HEK293 (cell line): ENCODE results near the gene BCL2L13.

Source experiments
- EGR2 ChIP-seq: fragments of 450-650 bp; formaldehyde crosslinking; IDR thresholded peaks from 2 replicates; pipeline ENCODE4 v1.5.1; 2016; ENCODE audit warnings: low read depth, missing biosample characterization, missing genetic modification characterization
- ELK4 ChIP-seq: IDR thresholded peaks from 2 replicates; pipeline ENCODE4 v1.6.1; 2011; ENCODE audit warnings: mild to moderate bottlenecking, low read depth, low read length, borderline replicate concordance
- GLIS1 ChIP-seq: fragments of 450-650 bp; formaldehyde crosslinking; IDR thresholded peaks from 2 replicates; pipeline ENCODE4 v1.5.1; 2016; ENCODE audit warnings: missing biosample characterization, missing genetic modification characterization
- HIC1 ChIP-seq: fragments of 450-650 bp; formaldehyde crosslinking; IDR thresholded peaks from 2 replicates; pipeline ENCODE4 v1.5.1; 2016; ENCODE audit warnings: missing biosample characterization, missing genetic modification characterization
- MEIS1 ChIP-seq: sonication (generic); formaldehyde crosslinking; IDR thresholded peaks from 2 replicates; pipeline ENCODE4 v1.8.1; 2022; ENCODE audit warnings: missing genetic modification reagents, mild to moderate bottlenecking, borderline replicate concordance
- OVOL3 ChIP-seq: fragments of 450-650 bp; formaldehyde crosslinking; IDR thresholded peaks from 2 replicates; pipeline ENCODE4 v1.5.1; 2016; ENCODE audit warnings: missing biosample characterization, missing genetic modification characterization
- RBAK ChIP-seq: fragments of 450-650 bp; formaldehyde crosslinking; IDR thresholded peaks from 2 replicates; pipeline ENCODE4 v1.5.1; 2016; ENCODE audit warnings: missing biosample characterization, missing genetic modification characterization
- SP3 ChIP-seq: fragments of 450-650 bp; formaldehyde crosslinking; IDR thresholded peaks from 2 replicates; pipeline ENCODE4 v1.5.1; 2016; ENCODE audit warnings: missing biosample characterization, missing genetic modification characterization
- YY2 ChIP-seq: fragments of 450-650 bp; formaldehyde crosslinking; IDR thresholded peaks from 2 replicates; pipeline ENCODE4 v1.5.1; 2016; ENCODE audit warnings: missing biosample characterization, missing genetic modification characterization
- ZBTB48 ChIP-seq: fragments of 450-650 bp; formaldehyde crosslinking; IDR thresholded peaks from 2 replicates; pipeline ENCODE4 v1.5.1; 2016; ENCODE audit warnings: missing biosample characterization, missing genetic modification characterization
- ZEB2 ChIP-seq: fragments of 450-650 bp; formaldehyde crosslinking; IDR thresholded peaks from 2 replicates; pipeline ENCODE4 v1.5.1; 2016; ENCODE audit warnings: missing biosample characterization, missing genetic modification characterization
- ZFHX2 ChIP-seq: fragments of 450-650 bp; formaldehyde crosslinking; conservative IDR thresholded peaks from 2 replicates; pipeline ENCODE4 v1.5.1; 2016; ENCODE audit warnings: missing biosample characterization, missing genetic modification characterization
- ZNF121 ChIP-seq: fragments of 450-650 bp; formaldehyde crosslinking; IDR thresholded peaks from 2 replicates; pipeline ENCODE4 v1.5.1; 2016; ENCODE audit warnings: missing biosample characterization, missing genetic modification characterization
- ZNF157 ChIP-seq: fragments of 450-650 bp; formaldehyde crosslinking; IDR thresholded peaks from 2 replicates; pipeline ENCODE4 v1.5.1; 2016; ENCODE audit warnings: missing biosample characterization, missing genetic modification characterization
- ZNF202 ChIP-seq: fragments of 450-650 bp; formaldehyde crosslinking; IDR thresholded peaks from 2 replicates; pipeline ENCODE4 v1.5.1; 2016; ENCODE audit warnings: missing biosample characterization, missing genetic modification characterization, borderline replicate concordance
- ZNF341 ChIP-seq: fragments of 450-650 bp; formaldehyde crosslinking; IDR thresholded peaks from 2 replicates; pipeline ENCODE4; 2016; ENCODE audit warnings: low read depth, missing biosample characterization, missing genetic modification characterization
- ZNF350 ChIP-seq: fragments of 450-650 bp; formaldehyde crosslinking; IDR thresholded peaks from 2 replicates; pipeline ENCODE4 v1.5.0; 2017; ENCODE audit warnings: missing biosample characterization, mild to moderate bottlenecking, missing genetic modification characterization
- ZNF391 ChIP-seq: fragments of 450-650 bp; formaldehyde crosslinking; IDR thresholded peaks from 2 replicates; pipeline ENCODE4 v1.5.1; 2016; ENCODE audit warnings: low read depth, missing biosample characterization, missing genetic modification characterization, borderline replicate concordance
- ZNF426 ChIP-seq: fragments of 450-650 bp; formaldehyde crosslinking; IDR thresholded peaks from 2 replicates; pipeline ENCODE4 v1.5.1; 2017; ENCODE audit warnings: missing biosample characterization, missing genetic modification characterization, mild to moderate bottlenecking, inconsistent platforms, moderate library complexity
- ZNF48 ChIP-seq: fragments of 450-650 bp; formaldehyde crosslinking; IDR thresholded peaks from 2 replicates; pipeline ENCODE4 v1.5.1; 2016; ENCODE audit warnings: missing biosample characterization, missing genetic modification characterization
- ZNF529 ChIP-seq: fragments of 450-650 bp; formaldehyde crosslinking; IDR thresholded peaks from 2 replicates; pipeline ENCODE4 v1.5.1; 2017; ENCODE audit warnings: missing genetic modification characterization, missing biosample characterization; ENCODE audit not compliant: insufficient replicate concordance
- ZNF548 ChIP-seq: fragments of 450-650 bp; formaldehyde crosslinking; IDR thresholded peaks from 2 replicates; pipeline ENCODE4 v1.5.1; 2016; ENCODE audit warnings: missing biosample characterization, missing genetic modification characterization
- ZNF549 ChIP-seq: fragments of 450-650 bp; IDR thresholded peaks from 2 replicates; pipeline ENCODE4 v1.5.1; 2018; ENCODE audit warnings: missing biosample characterization, missing genetic modification characterization, mild to moderate bottlenecking, inconsistent platforms, moderate library complexity
- ZNF571 ChIP-seq: fragments of 450-650 bp; formaldehyde crosslinking; IDR thresholded peaks from 2 replicates; pipeline ENCODE4 v1.5.0; 2017; ENCODE audit warnings: missing biosample characterization, missing genetic modification characterization
- ZNF629 ChIP-seq: fragments of 450-650 bp; formaldehyde crosslinking; IDR thresholded peaks from 2 replicates; pipeline ENCODE4 v1.5.1; 2017; ENCODE audit warnings: missing biosample characterization, missing genetic modification characterization
- ZNF701 ChIP-seq: fragments of 450-650 bp; formaldehyde crosslinking; IDR thresholded peaks from 2 replicates; pipeline ENCODE4 v1.5.1; 2016; ENCODE audit warnings: missing biosample characterization, missing genetic modification characterization
- ZNF785 ChIP-seq: fragments of 450-650 bp; formaldehyde crosslinking; IDR thresholded peaks from 2 replicates; pipeline ENCODE4 v1.5.1; 2016; ENCODE audit warnings: missing biosample characterization, missing genetic modification characterization
- ZSCAN5A ChIP-seq: fragments of 450-650 bp; formaldehyde crosslinking; IDR thresholded peaks from 2 replicates; pipeline ENCODE4 v1.5.1; 2016; ENCODE audit warnings: missing biosample characterization, missing genetic modification characterization
- TF ChIP-seq, protein P1 (sequence below): fragments of 450-650 bp; formaldehyde crosslinking; conservative IDR thresholded peaks from 2 replicates; pipeline ENCODE4 v1.5.1; 2016; ENCODE audit warnings: low read depth, missing biosample characterization, missing genetic modification characterization
- TF ChIP-seq, protein P2 (sequence below): fragments of 450-650 bp; formaldehyde crosslinking; IDR thresholded peaks from 2 replicates; pipeline ENCODE4 v1.5.1; 2016; ENCODE audit warnings: missing biosample characterization, missing genetic modification characterization

Gene BCL2L13

GRCh38 chr22:17772958-17773605, 134.5 kb downstream of the BCL2L13 start (continued):
- TF ChIP-seq ZEB2 (tag by site-specific recombination) = no peak
- TF ChIP-seq ZNF341 (tag by site-specific recombination) = peak; percentile 45
- no peak for TF ChIP-seq ZNF202
- TF ChIP-seq, protein P1, sequence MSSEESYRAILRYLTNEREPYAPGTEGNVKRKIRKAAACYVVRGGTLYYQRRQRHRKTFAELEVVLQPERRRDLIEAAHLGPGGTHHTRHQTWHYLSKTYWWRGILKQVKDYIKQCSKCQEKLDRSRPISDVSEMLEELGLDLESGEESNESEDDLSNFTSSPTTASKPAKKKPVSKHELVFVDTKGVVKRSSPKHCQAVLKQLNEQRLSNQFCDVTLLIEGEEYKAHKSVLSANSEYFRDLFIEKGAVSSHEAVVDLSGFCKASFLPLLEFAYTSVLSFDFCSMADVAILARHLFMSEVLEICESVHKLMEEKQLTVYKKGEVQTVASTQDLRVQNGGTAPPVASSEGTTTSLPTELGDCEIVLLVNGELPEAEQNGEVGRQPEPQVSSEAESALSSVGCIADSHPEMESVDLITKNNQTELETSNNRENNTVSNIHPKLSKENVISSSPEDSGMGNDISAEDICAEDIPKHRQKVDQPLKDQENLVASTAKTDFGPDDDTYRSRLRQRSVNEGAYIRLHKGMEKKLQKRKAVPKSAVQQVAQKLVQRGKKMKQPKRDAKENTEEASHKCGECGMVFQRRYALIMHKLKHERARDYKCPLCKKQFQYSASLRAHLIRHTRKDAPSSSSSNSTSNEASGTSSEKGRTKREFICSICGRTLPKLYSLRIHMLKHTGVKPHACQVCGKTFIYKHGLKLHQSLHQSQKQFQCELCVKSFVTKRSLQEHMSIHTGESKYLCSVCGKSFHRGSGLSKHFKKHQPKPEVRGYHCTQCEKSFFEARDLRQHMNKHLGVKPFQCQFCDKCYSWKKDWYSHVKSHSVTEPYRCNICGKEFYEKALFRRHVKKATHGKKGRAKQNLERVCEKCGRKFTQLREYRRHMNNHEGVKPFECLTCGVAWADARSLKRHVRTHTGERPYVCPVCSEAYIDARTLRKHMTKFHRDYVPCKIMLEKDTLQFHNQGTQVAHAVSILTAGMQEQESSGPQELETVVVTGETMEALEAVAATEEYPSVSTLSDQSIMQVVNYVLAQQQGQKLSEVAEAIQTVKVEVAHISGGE = no peak
- TF ChIP-seq GLIS1 = peak; percentile 89
- no peak for TF ChIP-seq ZSCAN5A (tag by site-specific recombination)
- no peak for TF ChIP-seq YY2
- peak; percentile 63 for TF ChIP-seq ZFHX2 (tag by site-specific recombination)
- no peak for TF ChIP-seq ZBTB48 (tag by site-specific recombination)
- TF ChIP-seq ZNF529 = no peak
- no peak for TF ChIP-seq ZNF157 (tag by site-specific recombination)
- no peak for TF ChIP-seq HIC1
- TF ChIP-seq ZNF48 = no peak
- no peak for TF ChIP-seq ZNF548 (tag by site-specific recombination)
- TF ChIP-seq, protein P2, sequence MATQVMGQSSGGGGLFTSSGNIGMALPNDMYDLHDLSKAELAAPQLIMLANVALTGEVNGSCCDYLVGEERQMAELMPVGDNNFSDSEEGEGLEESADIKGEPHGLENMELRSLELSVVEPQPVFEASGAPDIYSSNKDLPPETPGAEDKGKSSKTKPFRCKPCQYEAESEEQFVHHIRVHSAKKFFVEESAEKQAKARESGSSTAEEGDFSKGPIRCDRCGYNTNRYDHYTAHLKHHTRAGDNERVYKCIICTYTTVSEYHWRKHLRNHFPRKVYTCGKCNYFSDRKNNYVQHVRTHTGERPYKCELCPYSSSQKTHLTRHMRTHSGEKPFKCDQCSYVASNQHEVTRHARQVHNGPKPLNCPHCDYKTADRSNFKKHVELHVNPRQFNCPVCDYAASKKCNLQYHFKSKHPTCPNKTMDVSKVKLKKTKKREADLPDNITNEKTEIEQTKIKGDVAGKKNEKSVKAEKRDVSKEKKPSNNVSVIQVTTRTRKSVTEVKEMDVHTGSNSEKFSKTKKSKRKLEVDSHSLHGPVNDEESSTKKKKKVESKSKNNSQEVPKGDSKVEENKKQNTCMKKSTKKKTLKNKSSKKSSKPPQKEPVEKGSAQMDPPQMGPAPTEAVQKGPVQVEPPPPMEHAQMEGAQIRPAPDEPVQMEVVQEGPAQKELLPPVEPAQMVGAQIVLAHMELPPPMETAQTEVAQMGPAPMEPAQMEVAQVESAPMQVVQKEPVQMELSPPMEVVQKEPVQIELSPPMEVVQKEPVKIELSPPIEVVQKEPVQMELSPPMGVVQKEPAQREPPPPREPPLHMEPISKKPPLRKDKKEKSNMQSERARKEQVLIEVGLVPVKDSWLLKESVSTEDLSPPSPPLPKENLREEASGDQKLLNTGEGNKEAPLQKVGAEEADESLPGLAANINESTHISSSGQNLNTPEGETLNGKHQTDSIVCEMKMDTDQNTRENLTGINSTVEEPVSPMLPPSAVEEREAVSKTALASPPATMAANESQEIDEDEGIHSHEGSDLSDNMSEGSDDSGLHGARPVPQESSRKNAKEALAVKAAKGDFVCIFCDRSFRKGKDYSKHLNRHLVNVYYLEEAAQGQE (tag by site-specific recombination) = no peak
- peak; percentile 53; the same call in 1 of the 2 replicates for TF ChIP-seq EGR2 (tag by site-specific recombination)
- no peak for TF ChIP-seq SP3 (tag by site-specific recombination)
- TF ChIP-seq ZNF121 (tag by site-specific recombination) = no peak
- no peak for TF ChIP-seq ZNF350 (tag by site-specific recombination)
- TF ChIP-seq ZNF571 (tag by site-specific recombination) = no peak
- TF ChIP-seq ZNF426 (tag by site-specific recombination) = no peak
- TF ChIP-seq OVOL3 = no peak
- no peak for TF ChIP-seq RBAK (tag by site-specific recombination)
- no peak for TF ChIP-seq ZNF629 (tag by site-specific recombination)
- no peak for TF ChIP-seq ZNF391
- no peak for TF ChIP-seq ZNF549
- TF ChIP-seq MEIS1 (CRISPR knock-in tag) = no peak
- no peak for TF ChIP-seq ELK4
- TF ChIP-seq ZNF701 (tag by site-specific recombination) = no peak
- no peak for TF ChIP-seq ZNF785 (tag by site-specific recombination)
- TF ChIP-seq, all 188 proteins: peak for 5
